ENCODE data around the gene HSP90B1. TPM values are rescaled to one million over a fixed set of nuclear protein-coding genes. Genes with fewer than 3 reads are reported as not detected.

Gene HSP90B1
- 100 to 1,000 TPM; 226 to 461 (median 436) TPM for total RNA-seq
- 100 to 1,000 TPM; 184 to 230 TPM for polyA plus RNA-seq
- total RNA-seq = 815 reads per million, percentile 99 among the genes with 10 or more reads in this experiment

DNA sequence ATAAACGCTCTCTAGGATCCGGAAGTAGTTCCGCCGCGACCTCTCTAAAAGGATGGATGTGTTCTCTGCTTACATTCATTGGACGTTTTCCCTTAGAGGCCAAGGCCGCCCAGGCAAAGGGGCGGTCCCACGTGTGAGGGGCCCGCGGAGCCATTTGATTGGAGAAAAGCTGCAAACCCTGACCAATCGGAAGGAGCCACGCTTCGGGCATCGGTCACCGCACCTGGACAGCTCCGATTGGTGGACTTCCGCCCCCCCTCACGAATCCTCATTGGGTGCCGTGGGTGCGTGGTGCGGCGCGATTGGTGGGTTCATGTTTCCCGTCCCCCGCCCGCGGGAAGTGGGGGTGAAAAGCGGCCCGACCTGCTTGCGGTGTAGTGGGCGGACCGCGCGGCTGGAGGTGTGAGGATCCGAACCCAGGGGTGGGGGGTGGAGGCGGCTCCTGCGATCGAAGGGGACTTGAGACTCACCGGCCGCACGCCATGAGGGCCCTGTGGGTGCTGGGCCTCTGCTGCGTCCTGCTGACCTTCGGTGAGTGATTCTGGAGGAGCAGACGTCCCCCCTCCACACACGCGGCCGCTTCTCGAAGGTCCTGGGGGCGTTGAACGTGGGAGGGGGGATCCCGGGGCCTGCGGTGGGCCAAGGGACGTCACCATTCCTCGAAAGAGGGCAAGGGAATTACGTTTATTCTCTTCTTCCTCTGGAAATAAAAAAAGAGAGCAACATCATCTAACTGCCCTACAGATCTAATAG is at the start of gene HSP90B1:
TSS of gene HSP90B1 (plus strand) at position 377 of the 753 bp plus-strand sequence. CDS start at position 483, 106 bp downstream.
- ChIA-PET CTCF (interaction anchor here (0.7 to 3.3 kb wide), 7 partner anchors 10 to 179 kb away, joined by 3 to 18 read pairs (median 8); partner anchors contain the start of gene TDG), POLR2A (interaction anchor here (0.6 to 5.7 kb wide), 35 partner anchors 8 to 1306 kb away, joined by 3 to 149 read pairs (median 7); partner anchors contain the start of genes APPL2, EID3, HCFC2 and NFYB)
- Mint-ChIP-seq H3K27ac (peak within 1 kb of the TSS; percentile 97 to 100 (median 100)), H3K4me3 (peak within 1 kb of the TSS; percentile 84 to 99 (median 92)), H3K27me3 (peaks cover 0 to 4% (median 0%) of the 10 kb centered on the region in 5 donors), H3K9me3 (peaks cover 0 to 6% (median 0%) of the 10 kb centered on the region in 11 donors), H3K4me1 (peaks cover 42 to 67% (median 53%) of the 10 kb centered on the region in 7 donors), H3K36me3 (peaks cover 14 to 35% (median 21%) of the 10 kb centered on the region in 5 donors)
- Histone ChIP-seq H3K4me1 (ENCODE audit: control insufficient read depth in 2 of 2, insufficient read depth in 2 of 2, low read length in 2 of 2) (peaks cover 36 to 45% of the 10 kb centered on the region in 2 donors), H3K9me3 (ENCODE audit: control insufficient read depth in 2 of 3, low read length in 3 of 3) (no peaks in the 10 kb centered on the region), H3K36me3 (ENCODE audit: control insufficient read depth in 2 of 3, insufficient read depth in 3 of 3, low read length in 3 of 3) (peaks cover 5 to 29% (median 20%) of the 10 kb centered on the region in 3 experiments), H3K27me3 (ENCODE audit: control insufficient read depth in 2 of 2, insufficient read depth in 2 of 2, low read length in 2 of 2) (no peaks in the 10 kb centered on the region), H3K4me3 (ENCODE audit: low read length) (peak within 1 kb of the TSS; percentile 76), H3K27ac (ENCODE audit: low read depth, low read length) (peak within 1 kb of the TSS; percentile 100)
- ATAC-seq = peak; percentile 84
- DNase-seq = peak; percentile 95 to 100 (median 99)
- intact Hi-C loops (cut with micrococcal nuclease) = loop anchor here (1.0 to 10.0 kb wide), 10 partner anchors 27 to 1867 kb away; partner anchors contain the start of genes APPL2 (in 2 of the 2), HCFC2 (in 2 of the 2), NFYB (in 1 of the 2) and NT5DC3 (in 1 of the 2)

DNA sequence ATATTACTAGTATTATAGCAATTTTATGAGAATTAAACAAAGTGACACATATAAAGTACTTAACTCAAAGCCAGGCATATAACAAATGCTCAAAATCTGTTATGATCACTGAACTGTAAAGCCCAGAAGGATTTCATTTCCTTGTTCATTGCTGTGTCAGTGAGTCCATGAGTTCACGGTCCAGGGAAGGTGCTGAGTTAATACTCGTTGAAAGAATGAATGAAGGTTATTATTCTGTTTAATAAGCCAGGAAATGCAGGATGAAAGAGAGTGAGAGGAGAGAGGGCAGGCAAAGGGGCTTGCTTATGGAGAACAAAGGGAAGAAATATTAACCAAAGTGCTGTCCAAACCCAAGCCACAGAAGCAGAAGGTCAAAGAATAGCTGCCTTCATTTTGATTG is 48.9 kb upstream of the HSP90B1 start:
- H3K4me3 ChIP-seq (ENCODE audit: low read length) = no peak overlapping the region
- Mint-ChIP-seq H3K27ac (peak overlapping the region in 1 of 9 donors; percentile 9), H3K36me3 (no peaks in the 10 kb centered on the region), H3K27me3 (no peaks in the 10 kb centered on the region), H3K4me3 (no peak overlapping the region), H3K9me3 (no peaks in the 10 kb centered on the region), H3K4me1 (peaks cover 6 to 32% (median 20%) of the 10 kb centered on the region in 7 donors)
- intact Hi-C loops (cut with micrococcal nuclease) = loop anchor here in 1 of 2 donors (1.0 kb wide), 1 partner anchor 44 kb away; no protein-coding TSS in a partner anchor
- ATAC-seq (no peak), DNase-seq (no peak)
- no peaks in the 10 kb centered on the region for H3K36me3 ChIP-seq (ENCODE audit: control insufficient read depth in 2 of 3, insufficient read depth in 3 of 3, low read length in 3 of 3)
- no peaks in the 10 kb centered on the region for H3K4me1 ChIP-seq (ENCODE audit: control insufficient read depth in 2 of 2, insufficient read depth in 2 of 2, low read length in 2 of 2)
- no peaks in the 10 kb centered on the region for H3K27me3 ChIP-seq (ENCODE audit: control insufficient read depth in 2 of 2, insufficient read depth in 2 of 2, low read length in 2 of 2)
- POLR2A ChIA-PET = interaction anchor here (3.0 kb wide), 1 partner anchor 48 kb away, joined by 14 read pairs; the partner anchor contains the start of gene HSP90B1
- no peak overlapping the region for H3K27ac ChIP-seq (ENCODE audit: low read depth, low read length)
- no peaks in the 10 kb centered on the region for H3K9me3 ChIP-seq (ENCODE audit: control insufficient read depth in 2 of 3, low read length in 3 of 3)
- CTCF ChIA-PET = no interaction called here

- ChIA-PET CTCF (interaction anchor here (0.6 to 3.2 kb wide), 4 partner anchors 45 to 245 kb away, joined by 3 to 26 read pairs (median 10); no protein-coding TSS in a partner anchor), POLR2A (interaction anchor here (3.0 kb wide), 1 partner anchor 46 kb away, joined by 23 read pairs; the partner anchor contains the start of gene HSP90B1)
- Histone ChIP-seq H3K4me1 (ENCODE audit: control insufficient read depth in 2 of 2, insufficient read depth in 2 of 2, low read length in 2 of 2) (no peaks in the 10 kb centered on the region), H3K27me3 (ENCODE audit: control insufficient read depth in 2 of 2, insufficient read depth in 2 of 2, low read length in 2 of 2) (no peaks in the 10 kb centered on the region), H3K9me3 (ENCODE audit: control insufficient read depth in 2 of 3, low read length in 3 of 3) (no peaks in the 10 kb centered on the region), H3K4me3 (ENCODE audit: low read length) (no peak overlapping the region), H3K27ac (ENCODE audit: low read depth, low read length) (no peak overlapping the region), H3K36me3 (ENCODE audit: control insufficient read depth in 2 of 3, insufficient read depth in 3 of 3, low read length in 3 of 3) (no peaks in the 10 kb centered on the region)
- intact Hi-C loops (cut with micrococcal nuclease) = no loop called here
- no peaks in the 10 kb centered on the region for H3K9me3 Mint-ChIP-seq
- H3K27me3 Mint-ChIP-seq = no peaks in the 10 kb centered on the region
- peak overlapping the region in 2 of 9 donors; percentile 24 to 60 for H3K27ac Mint-ChIP-seq
- no peak overlapping the region for H3K4me3 Mint-ChIP-seq
- ATAC-seq (no peak), DNase-seq (no peak)
- peaks cover 5 to 30% (median 17%) of the 10 kb centered on the region in 7 donors for H3K4me1 Mint-ChIP-seq
- no peaks in the 10 kb centered on the region for H3K36me3 Mint-ChIP-seq
Observed at GRCh38 chr12:103882861-103883596, 47.2 kb upstream of the HSP90B1 start.

DNA sequence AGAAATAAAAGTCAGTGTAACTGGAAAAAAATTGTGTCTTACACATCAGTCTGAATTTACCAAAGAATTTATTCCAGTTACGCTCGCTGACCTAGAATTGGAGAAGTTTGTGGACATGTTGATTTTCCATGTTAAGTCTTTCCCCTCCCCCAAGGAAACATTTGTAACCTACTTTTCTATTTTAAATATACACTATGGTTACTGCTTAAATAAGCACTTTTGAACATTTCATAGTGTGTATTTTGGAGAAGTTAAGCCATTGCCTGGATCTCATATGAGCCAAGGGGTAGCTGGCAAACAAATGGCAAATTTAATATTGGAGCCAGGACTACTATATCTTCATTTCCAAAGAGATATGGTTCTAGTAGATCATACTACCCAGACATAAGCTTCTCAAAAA is 46.3 kb upstream of the HSP90B1 start:
- intact Hi-C loops (cut with micrococcal nuclease) = loop anchor here (1.0 to 2.0 kb wide), 8 partner anchors 17 to 475 kb away; partner anchors contain the start of genes HCFC2 (in 1 of the 2) and TDG (in 1 of the 2)
- Mint-ChIP-seq H3K4me3 (no peak overlapping the region), H3K4me1 (peaks cover 4 to 28% (median 16%) of the 10 kb centered on the region in 7 donors), H3K36me3 (no peaks in the 10 kb centered on the region), H3K27me3 (no peaks in the 10 kb centered on the region), H3K27ac (peak overlapping the region in 1 of 9 donors; percentile 54), H3K9me3 (no peaks in the 10 kb centered on the region)
- ChIA-PET POLR2A (interaction anchor here (0.6 to 3.0 kb wide), 5 partner anchors 18 to 225 kb away, joined by 3 to 23 read pairs (median 4); partner anchors contain the start of genes HSP90B1 and TDG), CTCF (interaction anchor here (0.6 to 3.2 kb wide), 11 partner anchors 34 to 228 kb away, joined by 3 to 26 read pairs (median 4); partner anchors contain the start of gene TDG)
- Histone ChIP-seq H3K9me3 (ENCODE audit: control insufficient read depth in 2 of 3, low read length in 3 of 3) (no peaks in the 10 kb centered on the region), H3K27ac (ENCODE audit: low read depth, low read length) (no peak overlapping the region), H3K4me1 (ENCODE audit: control insufficient read depth in 2 of 2, insufficient read depth in 2 of 2, low read length in 2 of 2) (no peaks in the 10 kb centered on the region), H3K4me3 (ENCODE audit: low read length) (no peak overlapping the region), H3K27me3 (ENCODE audit: control insufficient read depth in 2 of 2, insufficient read depth in 2 of 2, low read length in 2 of 2) (no peaks in the 10 kb centered on the region), H3K36me3 (ENCODE audit: control insufficient read depth in 2 of 3, insufficient read depth in 3 of 3, low read length in 3 of 3) (no peaks in the 10 kb centered on the region)
- ATAC-seq = no peak
- no peak for DNase-seq

GRCh38 chr12:103884316-103884715 is 45.9 kb upstream of the HSP90B1 start:
- intact Hi-C loops (cut with micrococcal nuclease) = loop anchor here (1.0 to 2.0 kb wide), 8 partner anchors 17 to 474 kb away; partner anchors contain the start of genes HCFC2 (in 1 of the 2) and TDG (in 1 of the 2)
- peak; percentile 68 for ATAC-seq
- H3K9me3 ChIP-seq (ENCODE audit: control insufficient read depth in 2 of 3, low read length in 3 of 3) = no peaks in the 10 kb centered on the region

More at GRCh38 chr12:103884316-103884715, 45.9 kb upstream of the HSP90B1 start:
- DNase-seq = peak in 7 of 9 donors; percentile 36 to 68 (median 53)
- Histone ChIP-seq H3K27me3 (ENCODE audit: control insufficient read depth in 2 of 2, insufficient read depth in 2 of 2, low read length in 2 of 2) (no peaks in the 10 kb centered on the region), H3K27ac (ENCODE audit: low read depth, low read length) (no peak overlapping the region), H3K4me1 (ENCODE audit: control insufficient read depth in 2 of 2, insufficient read depth in 2 of 2, low read length in 2 of 2) (no peaks in the 10 kb centered on the region), H3K36me3 (ENCODE audit: control insufficient read depth in 2 of 3, insufficient read depth in 3 of 3, low read length in 3 of 3) (no peaks in the 10 kb centered on the region), H3K4me3 (ENCODE audit: low read length) (no peak overlapping the region)
- H3K4me1 Mint-ChIP-seq = peaks cover 4 to 24% (median 16%) of the 10 kb centered on the region in 7 donors
- ChIA-PET CTCF (interaction anchor here (0.6 to 3.2 kb wide), 10 partner anchors 35 to 227 kb away, joined by 3 to 26 read pairs (median 4); partner anchors contain the start of gene TDG), POLR2A (interaction anchor here (0.6 to 3.0 kb wide), 5 partner anchors 17 to 225 kb away, joined by 3 to 23 read pairs (median 4); partner anchors contain the start of genes HSP90B1 and TDG)
- H3K27ac Mint-ChIP-seq = peak overlapping the region in 6 of 9 donors; percentile 19 to 74 (median 46)
- peak overlapping the region in 3 of 10 donors; percentile 30 to 64 (median 39) for H3K4me3 Mint-ChIP-seq
- no peaks in the 10 kb centered on the region for H3K36me3 Mint-ChIP-seq
- no peaks in the 10 kb centered on the region for H3K27me3 Mint-ChIP-seq
- no peaks in the 10 kb centered on the region for H3K9me3 Mint-ChIP-seq

All from naive thymus-derived CD4-positive, alpha-beta T cell (primary cell).